HG03378 (cell line): ENCODE data around the gene APBB1.

ENCODE experiments used
- ATAC-seq: cut with Tn5 transposase; IDR thresholded peaks from one replicate; pipeline ENCODE4 v1.9.1; 2021; ENCODE audit warnings: mild to moderate bottlenecking, moderate library complexity; ENCODE audit not compliant: unreplicated experiment

APBB1 gene

GRCh38 chr11:6351782-6352382, 67.0 kb downstream of the APBB1 start:
- no peak for ATAC-seq

GRCh38 chr11:6350486-6350885, 68.4 kb downstream of the APBB1 start:
- ATAC-seq, result no peak

- no peak for ATAC-seq
Measured at GRCh38 chr11:6350043-6350442, 68.9 kb downstream of the APBB1 start.

GRCh38 chr11:6345366-6345765, 73.5 kb downstream of the APBB1 start:
- no peak for ATAC-seq
